GM18517 (cell line): ENCODE measurements around the gene HIPK1.
"Not testable (repeated sequence)": the region's sequence is repeated elsewhere in the genome, so short reads cannot be mapped to it uniquely, and the experiment has no call there.

Experiments used
- ATAC-seq: cut with Tn5 transposase; IDR thresholded peaks from one replicate; pipeline ENCODE4 v1.9.1; 2021; ENCODE audit warnings: mild to moderate bottlenecking, moderate library complexity; ENCODE audit not compliant: unreplicated experiment

The HIPK1 gene

DNA sequence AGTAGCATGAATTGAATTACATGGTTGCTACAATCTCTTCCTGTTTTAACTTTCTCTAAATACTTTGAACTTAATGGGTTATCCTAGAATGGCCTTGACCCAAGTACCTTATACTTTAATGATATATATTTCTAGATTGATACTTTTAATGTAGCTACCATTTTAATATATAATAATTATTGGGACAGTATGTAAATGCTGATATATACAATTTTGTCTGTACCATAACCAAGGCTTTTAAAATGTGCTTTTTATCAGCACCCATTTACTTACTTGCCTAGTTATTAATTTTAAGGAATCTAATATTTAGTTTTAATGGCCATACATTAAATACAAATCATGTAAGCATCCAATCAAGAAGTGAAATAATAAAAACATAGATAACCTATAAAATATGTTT is 13.4 kb downstream of the HIPK1 start:
- ATAC-seq = no peak

DNA sequence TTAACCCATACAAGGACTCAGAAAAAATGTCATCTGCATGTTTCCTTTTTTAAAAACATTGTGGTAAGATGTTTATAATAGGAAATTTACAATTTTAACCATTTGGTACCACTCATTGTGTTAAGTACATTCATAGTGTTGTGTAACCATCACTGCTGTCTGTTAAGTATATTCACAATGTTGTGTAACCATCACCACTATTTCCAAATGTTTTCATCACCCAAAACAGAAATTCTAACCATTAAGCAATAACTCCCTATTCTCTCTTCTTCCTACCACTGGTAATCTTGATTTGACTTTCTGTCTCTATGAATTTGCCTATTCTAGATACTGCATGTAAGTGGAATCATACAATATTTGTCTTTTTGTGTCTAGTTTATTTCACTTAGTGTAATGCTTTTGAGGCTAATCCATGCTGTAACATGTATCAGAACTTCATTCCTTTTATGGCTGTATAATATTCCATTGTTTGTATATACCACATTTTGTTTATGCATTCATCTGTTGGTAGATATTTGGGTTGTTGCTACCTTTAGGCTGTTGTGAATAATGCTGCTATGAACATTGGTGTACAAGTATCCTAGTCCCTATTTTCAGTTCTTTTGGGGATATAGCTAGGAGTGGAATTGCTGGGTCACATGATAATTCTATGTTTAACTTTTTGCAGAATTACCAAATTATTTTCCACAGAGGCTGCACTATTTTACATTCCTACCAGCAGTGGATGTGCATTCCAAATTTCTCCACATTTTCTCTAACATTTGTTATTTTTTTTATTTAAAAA is 14.1 kb downstream of the HIPK1 start:
- no peak for ATAC-seq

DNA sequence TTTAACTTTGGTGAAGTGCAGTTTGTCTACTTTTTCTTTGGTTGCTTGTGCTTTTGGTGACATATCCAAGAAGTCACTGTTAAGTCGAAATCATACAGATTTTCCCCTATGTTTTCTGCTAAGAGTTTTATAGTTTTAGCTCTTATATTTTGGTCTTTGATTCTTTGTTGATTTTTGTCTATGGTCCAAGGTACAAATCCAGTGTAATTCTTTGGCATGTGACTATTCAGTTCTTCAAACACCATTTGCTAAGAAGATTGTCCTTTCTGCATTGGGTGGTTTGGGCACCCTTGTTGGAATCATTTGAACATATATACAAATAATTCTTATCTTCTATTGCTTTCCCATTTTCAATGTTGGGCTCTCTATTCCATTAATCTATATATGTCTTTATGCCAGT is 16.2 kb downstream of the HIPK1 start:
- ATAC-seq = no peak

DNA sequence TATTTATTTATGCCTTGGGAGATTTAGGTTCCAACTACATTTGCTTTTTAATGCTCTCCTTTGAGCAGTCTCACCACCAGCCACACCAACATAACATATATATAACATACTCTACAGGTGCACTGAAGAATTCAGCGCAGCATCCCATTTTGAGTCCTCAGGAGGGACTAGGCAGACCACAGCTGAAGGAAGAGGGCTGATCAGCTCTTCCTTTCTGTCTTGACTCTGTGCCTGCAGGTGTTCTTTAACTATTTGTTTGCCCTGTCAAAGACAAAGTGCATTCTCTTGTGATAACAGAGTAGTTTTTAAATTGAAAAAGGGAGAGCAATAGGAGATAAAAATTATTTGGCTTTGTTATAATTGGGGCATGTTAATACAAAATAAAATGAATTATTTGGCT is 17.0 kb downstream of the HIPK1 start:
- no peak for ATAC-seq

DNA sequence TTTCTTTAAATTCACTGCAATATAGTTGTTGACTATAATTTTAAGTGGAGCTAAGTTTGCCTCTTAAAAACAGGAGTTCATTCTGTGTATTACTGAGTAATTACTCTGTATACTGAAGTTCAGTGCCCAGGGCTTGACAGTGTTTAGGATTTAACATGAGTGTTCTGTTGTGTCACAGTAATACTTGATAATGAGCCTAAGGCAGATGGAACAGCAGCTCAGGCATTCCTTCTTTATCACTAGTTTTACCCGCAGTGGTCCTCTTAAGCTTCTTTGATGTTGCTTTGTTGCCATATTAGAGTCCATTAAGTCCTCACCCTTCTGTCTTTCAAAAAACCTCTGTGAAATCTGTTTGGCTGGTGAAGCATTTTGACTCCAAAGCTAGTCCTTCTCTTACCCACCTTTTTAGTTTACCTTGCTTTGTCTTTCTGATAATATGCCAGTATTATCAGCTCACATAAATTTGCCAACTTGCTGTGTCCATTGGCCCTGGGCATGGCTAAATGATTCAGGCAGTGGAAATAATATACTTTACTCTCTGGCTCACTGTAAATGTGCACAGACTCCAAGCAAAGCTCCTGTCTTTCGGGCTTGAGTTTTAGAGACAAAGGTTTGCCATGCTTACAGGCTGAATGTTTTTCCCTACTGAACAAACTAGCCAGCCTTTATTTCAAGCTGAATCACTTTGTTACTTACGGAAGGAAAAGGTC is 17.7 kb downstream of the HIPK1 start:
- ATAC-seq = no peak

DNA sequence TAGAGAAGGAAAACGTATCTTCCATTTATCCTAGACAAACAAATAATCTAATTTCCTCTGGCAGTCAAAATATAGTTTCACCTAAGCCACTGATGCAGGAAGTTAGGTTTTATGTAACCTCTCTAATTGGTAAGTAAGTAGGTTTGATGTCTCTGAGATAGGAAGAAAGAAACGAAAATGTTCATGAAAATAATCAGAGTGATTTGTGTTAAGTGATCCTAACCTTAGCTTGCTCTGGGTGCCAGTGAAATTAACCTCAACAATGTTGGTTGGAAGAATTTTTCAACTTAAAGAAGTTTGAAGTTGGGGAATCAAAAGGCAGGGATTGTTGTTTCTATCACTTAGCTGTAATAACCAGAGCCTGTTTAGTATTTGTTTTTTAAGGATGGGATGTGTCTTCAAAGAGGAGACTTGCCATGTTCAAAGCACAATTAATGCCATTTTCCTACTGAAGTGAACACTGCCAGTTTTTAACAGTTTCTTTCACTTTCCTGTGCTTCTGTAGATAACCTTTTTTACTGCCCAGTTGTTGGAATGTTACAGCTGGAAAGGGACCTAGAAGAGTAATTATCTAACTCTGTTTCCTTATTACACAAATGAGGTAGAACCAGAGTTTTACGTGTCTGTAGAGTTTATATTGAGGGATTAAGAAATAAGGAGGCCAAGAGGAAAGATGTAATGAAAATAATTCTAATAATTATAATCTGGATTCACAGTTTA is 18.4 kb downstream of the HIPK1 start:
- ATAC-seq = no peak

DNA sequence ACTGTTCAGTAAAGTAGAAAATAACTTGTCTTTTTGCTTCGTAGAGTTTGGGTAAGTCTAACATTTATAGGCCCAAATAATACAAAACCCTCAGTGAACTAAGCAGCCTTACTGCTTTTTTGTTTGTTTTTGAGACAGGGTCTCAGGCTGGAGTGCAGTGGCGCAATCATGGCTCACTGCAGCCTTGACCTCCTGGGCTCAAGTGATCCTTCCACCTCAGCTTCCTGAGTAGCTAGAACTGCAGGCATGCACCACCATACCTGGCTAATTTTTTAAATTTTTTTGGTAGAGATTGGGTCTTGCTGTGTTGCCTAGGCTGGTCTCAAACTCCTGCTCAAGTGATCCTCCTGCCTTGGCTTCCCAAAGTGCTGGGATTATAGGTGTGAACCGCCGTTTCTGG is 19.0 kb downstream of the HIPK1 start:
- not testable (repeated sequence) for ATAC-seq

DNA sequence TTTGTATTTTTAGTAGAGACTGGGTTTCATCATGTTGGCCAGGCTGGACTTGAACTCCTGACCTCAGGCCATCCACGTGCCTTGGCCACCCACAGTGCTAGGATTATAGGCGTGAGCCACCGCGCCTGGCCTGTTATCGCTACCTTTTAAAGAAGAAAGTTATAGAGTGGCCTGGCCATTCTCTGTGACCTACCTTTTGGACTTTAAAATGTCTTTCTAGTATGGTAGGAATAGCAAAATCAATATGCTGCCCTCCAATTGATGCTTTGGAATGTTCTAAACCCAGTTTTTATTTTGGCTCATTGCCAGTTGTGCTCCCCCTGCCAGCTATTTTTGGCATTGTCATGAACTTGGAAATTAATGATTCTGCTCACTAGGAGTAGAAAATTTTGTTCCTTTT is 19.9 kb downstream of the HIPK1 start:
- ATAC-seq = no peak

DNA sequence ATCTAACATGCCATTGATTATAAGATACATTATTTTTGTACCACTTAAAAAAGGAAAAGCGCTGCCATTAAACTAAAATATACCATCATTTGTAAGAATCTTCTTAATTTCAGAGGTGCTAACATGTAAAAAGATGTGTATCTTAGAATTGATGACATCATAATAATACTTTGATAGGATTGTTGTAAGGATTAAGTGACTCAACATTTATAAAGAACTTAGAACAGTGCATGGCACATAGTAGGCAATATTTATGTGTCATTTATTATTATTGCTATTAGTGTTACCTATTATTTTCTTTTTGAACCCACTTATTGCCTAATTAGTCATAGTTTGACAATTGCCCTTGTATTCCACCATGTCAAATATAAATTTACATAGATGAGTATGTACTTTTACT is 21.8 kb downstream of the HIPK1 start:
- ATAC-seq = no peak

DNA sequence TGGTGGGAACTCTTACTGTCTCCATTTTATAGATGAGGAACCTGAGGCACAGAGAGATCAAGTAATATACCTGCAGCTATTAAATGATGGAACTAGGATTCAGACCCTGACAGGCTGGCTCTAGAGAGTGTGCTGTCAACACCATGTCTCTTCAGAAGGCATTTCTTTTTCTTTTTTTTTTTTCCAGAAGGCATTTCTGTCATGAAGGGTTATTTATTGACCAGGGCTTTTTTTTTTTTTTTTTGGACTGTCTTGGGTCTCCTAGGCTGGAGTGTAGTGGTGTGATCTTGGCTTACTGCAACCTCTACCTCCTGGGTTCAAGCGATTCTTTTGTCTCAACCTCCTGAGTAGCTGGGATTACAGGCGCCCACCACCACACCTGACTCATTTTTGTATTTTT is 22.6 kb downstream of the HIPK1 start:
- no peak for ATAC-seq

DNA sequence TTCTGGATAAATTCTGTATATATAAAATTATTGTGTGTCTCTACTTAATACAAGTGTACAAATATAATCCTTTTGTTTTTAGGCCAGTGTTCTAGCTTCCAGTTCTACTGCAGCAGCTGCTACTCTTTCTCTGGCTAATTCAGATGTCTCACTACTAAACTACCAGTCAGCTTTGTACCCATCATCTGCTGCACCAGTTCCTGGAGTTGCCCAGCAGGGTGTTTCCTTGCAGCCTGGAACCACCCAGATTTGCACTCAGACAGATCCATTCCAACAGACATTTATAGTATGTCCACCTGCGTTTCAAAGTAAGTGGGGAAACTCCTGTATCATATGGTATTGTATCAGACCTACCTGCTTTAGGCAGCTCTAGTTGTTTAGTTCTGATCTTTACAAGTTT is 28.9 kb downstream of the HIPK1 start:
- no peak for ATAC-seq

DNA sequence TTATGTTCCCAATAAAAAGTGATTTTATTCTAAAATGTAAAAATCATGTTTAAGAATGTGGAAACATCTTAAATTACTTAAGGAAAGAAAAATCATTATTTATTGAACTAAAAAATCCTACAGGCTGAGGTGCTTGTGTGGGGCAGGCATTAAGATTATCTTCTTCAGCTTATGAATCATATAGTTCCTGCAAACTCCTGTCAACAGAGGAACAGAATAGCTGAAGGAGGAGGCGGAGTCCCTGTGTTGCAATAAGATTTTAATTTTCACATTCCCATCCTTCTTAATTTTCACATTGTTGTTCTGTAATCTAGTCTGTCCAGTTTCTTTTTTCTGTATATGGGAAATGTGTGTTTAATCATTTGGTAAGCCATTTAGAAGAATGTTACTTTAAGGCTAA is 29.6 kb downstream of the HIPK1 start:
- no peak for ATAC-seq

DNA sequence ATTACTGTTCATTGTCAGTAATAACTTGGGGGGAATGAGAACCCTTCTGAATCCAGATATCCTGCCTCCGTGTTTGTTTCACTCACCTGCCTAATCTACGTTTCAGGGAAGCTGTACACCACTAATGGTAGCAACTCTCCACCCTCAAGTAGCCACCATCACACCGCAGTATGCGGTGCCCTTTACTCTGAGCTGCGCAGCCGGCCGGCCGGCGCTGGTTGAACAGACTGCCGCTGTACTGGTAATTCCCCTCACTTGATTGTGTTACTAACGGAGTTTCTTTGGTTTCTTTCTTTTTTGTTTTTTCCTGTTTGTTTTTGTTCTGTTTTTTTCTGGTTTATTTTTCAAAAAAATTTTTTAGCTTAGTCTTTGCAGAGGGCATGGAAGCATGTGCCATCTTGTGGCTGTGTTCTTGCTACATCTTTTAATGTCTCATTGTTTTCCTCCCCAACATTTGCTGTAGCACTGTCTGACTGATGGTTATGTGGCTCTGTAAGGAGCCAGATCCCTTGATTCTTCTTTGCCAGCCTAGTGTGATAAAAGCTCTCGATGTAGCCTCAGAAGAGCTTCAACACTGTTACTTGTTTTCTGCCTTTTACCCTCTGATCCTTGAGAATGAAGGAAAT is 34.3 kb downstream of the HIPK1 start:
- ATAC-seq = no peak

DNA sequence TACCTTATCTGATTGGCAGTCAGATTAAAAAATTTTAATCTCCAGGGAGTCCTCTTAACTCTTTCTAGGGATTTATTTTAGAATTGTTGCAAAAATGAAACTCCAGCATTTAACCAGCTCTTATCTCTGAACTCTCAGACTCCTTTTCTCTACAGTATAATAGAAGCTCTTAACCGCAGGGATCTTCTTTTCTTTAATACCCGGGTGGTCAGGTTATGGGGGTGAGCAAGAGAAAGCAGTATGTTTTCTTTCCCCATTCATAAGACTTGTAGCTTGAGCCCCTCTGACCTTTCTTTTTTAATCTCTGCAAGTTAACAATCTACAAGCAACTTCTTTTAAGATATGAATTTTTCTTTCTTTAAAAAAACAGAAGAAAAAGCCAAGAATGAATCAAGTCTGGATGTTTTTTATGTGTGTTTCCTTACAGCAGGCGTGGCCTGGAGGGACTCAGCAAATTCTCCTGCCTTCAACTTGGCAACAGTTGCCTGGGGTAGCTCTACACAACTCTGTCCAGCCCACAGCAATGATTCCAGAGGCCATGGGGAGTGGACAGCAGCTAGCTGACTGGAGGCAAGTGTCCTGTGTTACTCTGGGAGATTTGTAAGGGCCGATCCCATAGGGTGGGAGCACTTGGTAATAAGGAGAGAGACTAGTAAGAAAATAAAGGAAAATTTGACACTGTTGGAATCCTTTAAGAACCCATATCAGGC is 36.7 kb downstream of the HIPK1 start:
- ATAC-seq = no peak

DNA sequence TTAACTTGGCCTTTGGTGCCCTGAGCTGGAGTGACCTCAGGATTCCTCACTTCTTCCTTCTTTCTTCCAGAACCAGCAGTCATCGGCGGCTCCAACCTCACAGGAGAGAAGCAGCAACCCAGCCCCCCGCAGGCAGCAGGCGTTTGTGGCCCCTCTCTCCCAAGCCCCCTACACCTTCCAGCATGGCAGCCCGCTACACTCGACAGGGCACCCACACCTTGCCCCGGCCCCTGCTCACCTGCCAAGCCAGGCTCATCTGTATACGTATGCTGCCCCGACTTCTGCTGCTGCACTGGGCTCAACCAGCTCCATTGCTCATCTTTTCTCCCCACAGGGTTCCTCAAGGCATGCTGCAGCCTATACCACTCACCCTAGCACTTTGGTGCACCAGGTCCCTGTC is 43.8 kb downstream of the HIPK1 start:
- no peak for ATAC-seq

DNA sequence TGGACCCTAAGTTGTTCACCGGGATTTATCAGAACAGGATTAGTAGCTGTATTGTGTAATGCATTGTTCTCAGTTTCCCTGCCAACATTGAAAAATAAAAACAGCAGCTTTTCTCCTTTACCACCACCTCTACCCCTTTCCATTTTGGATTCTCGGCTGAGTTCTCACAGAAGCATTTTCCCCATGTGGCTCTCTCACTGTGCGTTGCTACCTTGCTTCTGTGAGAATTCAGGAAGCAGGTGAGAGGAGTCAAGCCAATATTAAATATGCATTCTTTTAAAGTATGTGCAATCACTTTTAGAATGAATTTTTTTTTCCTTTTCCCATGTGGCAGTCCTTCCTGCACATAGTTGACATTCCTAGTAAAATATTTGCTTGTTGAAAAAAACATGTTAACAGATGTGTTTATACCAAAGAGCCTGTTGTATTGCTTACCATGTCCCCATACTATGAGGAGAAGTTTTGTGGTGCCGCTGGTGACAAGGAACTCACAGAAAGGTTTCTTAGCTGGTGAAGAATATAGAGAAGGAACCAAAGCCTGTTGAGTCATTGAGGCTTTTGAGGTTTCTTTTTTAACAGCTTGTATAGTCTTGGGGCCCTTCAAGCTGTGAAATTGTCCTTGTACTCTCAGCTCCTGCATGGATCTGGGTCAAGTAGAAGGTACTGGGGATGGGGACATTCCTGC is 46.2 kb downstream of the HIPK1 start:
- no peak for ATAC-seq

DNA sequence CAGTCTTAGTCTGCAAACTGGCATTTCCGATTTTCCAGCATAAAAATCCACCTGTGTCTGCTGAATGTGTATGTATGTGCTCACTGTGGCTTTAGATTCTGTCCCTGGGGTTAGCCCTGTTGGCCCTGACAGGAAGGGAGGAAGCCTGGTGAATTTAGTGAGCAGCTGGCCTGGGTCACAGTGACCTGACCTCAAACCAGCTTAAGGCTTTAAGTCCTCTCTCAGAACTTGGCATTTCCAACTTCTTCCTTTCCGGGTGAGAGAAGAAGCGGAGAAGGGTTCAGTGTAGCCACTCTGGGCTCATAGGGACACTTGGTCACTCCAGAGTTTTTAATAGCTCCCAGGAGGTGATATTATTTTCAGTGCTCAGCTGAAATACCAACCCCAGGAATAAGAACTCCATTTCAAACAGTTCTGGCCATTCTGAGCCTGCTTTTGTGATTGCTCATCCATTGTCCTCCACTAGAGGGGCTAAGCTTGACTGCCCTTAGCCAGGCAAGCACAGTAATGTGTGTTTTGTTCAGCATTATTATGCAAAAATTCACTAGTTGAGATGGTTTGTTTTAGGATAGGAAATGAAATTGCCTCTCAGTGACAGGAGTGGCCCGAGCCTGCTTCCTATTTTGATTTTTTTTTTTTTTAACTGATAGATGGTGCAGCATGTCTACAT is 47.6 kb downstream of the HIPK1 start:
- no peak for ATAC-seq

DNA sequence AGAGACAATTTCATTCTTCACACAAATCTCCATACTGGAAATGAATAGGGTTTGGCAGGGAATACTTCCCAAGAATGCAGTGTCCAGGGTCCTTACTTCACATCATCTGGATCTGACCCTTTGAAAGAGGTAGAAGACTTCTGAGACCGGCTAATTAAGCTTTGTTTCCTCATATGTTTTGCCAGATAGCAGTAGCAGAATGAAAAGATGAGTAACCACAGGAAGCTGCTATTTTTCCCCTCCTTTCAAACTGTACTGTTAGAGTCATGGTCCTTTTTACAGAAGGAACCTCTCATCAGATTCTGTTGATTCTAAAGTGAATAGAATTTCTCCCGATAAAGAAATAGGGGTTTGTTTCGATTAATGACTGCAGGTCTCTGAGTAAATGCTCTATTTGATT is 48.8 kb downstream of the HIPK1 start:
- no peak for ATAC-seq

DNA sequence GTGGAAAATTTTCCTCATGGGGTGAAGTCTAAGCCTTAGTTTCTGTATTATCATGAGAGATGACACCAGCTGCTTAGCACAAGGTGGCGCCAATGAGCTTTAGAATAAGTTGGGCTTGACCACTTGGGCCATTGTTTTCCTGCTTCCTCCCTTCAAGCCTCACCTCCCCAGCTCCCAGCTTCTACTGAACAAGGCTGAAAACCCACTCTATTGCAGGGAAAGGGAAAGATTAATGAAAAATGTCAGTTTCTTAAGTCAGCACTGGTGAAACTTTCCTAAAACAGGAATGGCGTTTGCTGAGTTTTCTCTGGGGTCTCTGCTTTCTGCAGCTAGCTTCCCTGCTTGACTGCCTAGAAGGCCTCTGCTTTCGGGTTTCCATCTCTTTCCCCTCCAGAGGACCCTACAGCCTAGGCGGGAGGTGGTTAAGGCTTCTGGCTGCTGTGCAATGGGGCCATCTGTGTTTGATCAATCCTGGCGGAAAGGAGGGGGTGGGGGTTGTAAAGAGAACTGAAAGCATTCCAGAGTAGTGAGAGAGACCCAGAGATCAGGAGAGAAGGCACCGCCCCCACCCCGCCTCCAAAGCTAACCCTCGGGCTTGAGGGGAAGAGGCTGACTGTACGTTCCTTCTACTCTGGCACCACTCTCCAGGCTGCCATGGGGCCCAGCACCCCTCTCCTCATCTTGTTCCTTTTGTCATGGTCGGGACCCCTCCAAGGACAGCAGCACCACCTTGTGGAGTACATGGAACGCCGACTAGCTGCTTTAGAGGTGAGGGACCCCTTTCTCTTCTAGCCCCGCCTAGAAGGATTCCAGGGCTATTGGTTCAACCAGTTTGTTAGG is 50.0 kb downstream of the HIPK1 start, which contains the start of gene OLFML3:
Gene OLFML3 (plus strand): TSS at position 612 of the 840 bp plus-strand sequence. CDS start 43 bp downstream, at position 655.
- no peak for ATAC-seq
